Measurements from ENCODE around the gene NBDY.
"Not testable (repeated sequence)": the region's sequence is repeated elsewhere in the genome, so short reads cannot be mapped to it uniquely, and the experiment has no call there.

NBDY gene

GRCh38 chrX:56766554-56767347 is 37.7 kb downstream of the NBDY start:
- ATAC-seq, result no peak; the same call in 2 of the 3 replicates
- TF ChIP-seq OSR1 (CRISPR knock-in tag; IDR thresholded peaks at IDR 0.05) (no peak), ZNF8 (CRISPR knock-in tag; IDR thresholded peaks at IDR 0.05) (no peak), PPARA (CRISPR knock-in tag; IDR thresholded peaks at IDR 0.05; ENCODE audit: borderline replicate concordance) (no peak), SNAI2 (CRISPR knock-in tag; IDR thresholded peaks at IDR 0.05) (no peak), CREB5 (CRISPR knock-in tag; IDR thresholded peaks at IDR 0.05; ENCODE audit: low read depth) (no peak), TOX (CRISPR knock-in tag; IDR thresholded peaks at IDR 0.05; ENCODE audit: borderline replicate concordance) (no peak), CSRNP3 (CRISPR knock-in tag; IDR thresholded peaks at IDR 0.05) (no peak), ZC3H10 (CRISPR knock-in tag; IDR thresholded peaks at IDR 0.05) (no peak), ZFP3 (CRISPR knock-in tag; IDR thresholded peaks at IDR 0.05) (no peak), CSDC2 (CRISPR knock-in tag; IDR thresholded peaks at IDR 0.05) (no peak)

- ATAC-seq, result peak; percentile 55
Observed at GRCh38 chrX:56767348-56768119, 38.5 kb downstream of the NBDY start.

GRCh38 chrX:56768120-56768660 is 39.1 kb downstream of the NBDY start:
- ATAC-seq, result peak; percentile 65

GRCh38 chrX:56772675-56773521 is 43.9 kb downstream of the NBDY start:
- ATAC-seq, result peak; percentile 59

- ATAC-seq, result peak; percentile 71
Observed at GRCh38 chrX:56773522-56774060, 44.5 kb downstream of the NBDY start.

- ATAC-seq, result peak; percentile 61
Observed at GRCh38 chrX:56778099-56778923, 49.3 kb downstream of the NBDY start.

GRCh38 chrX:56778924-56779468 is 50.0 kb downstream of the NBDY start:
- ATAC-seq, result peak; percentile 73

- ATAC-seq, result not testable (repeated sequence)
Observed at GRCh38 chrX:56780681-56781649, 51.9 kb downstream of the NBDY start.
